ENCODE results near the gene SLC35D2. TPM values are rescaled to one million over a fixed set of nuclear protein-coding genes. Genes with fewer than 3 reads are reported as not detected.

The SLC35D2 gene
- total RNA-seq, 3 donors from 2014 or later = 53.5 to 112 (median 82.8) TPM

- peaks cover 3% of the 10 kb centered on the region for H3K4me1 ChIP-seq (ENCODE audit: low read depth)
- no peak for DNase-seq
- ATAC-seq = no peak
- H3K4me3 ChIP-seq = no peak overlapping the region
- no peaks in the 10 kb centered on the region for H3K9me3 ChIP-seq
- no peaks in the 10 kb centered on the region for H3K36me3 ChIP-seq (ENCODE audit: low read depth)
- intact Hi-C loops (cut with DNase I, micrococcal nuclease) = no loop called here
- no peak for TF ChIP-seq CTCF (IDR thresholded peaks at IDR 0.05)
Observed at GRCh38 chr9:96395964-96396363, 12.5 kb upstream of the SLC35D2 start.

GRCh38 chr9:96394832-96395496 is 11.5 kb upstream of the SLC35D2 start:
- Histone ChIP-seq H3K9me3 (no peaks in the 10 kb centered on the region), H3K4me3 (no peak overlapping the region), H3K36me3 (ENCODE audit: low read depth) (no peaks in the 10 kb centered on the region), H3K4me1 (ENCODE audit: low read depth) (peaks cover 11% of the 10 kb centered on the region)
- intact Hi-C loops (cut with DNase I, micrococcal nuclease) = no loop called here
- no peak for DNase-seq
- TF ChIP-seq CTCF (IDR thresholded peaks at IDR 0.05) = no peak
- no peak for ATAC-seq

GRCh38 chr9:96392263-96392662 is 8.8 kb upstream of the SLC35D2 start:
- Histone ChIP-seq H3K4me3 (no peak overlapping the region), H3K36me3 (ENCODE audit: low read depth) (no peaks in the 10 kb centered on the region), H3K4me1 (ENCODE audit: low read depth) (peaks cover 11% of the 10 kb centered on the region), H3K9me3 (no peaks in the 10 kb centered on the region)
- intact Hi-C loops (cut with DNase I, micrococcal nuclease) = no loop called here
- ATAC-seq = no peak
- no peak for DNase-seq
- TF ChIP-seq CTCF (IDR thresholded peaks at IDR 0.05) = no peak

GRCh38 chr9:96391021-96391765 is 7.7 kb upstream of the SLC35D2 start:
- DNase-seq (peak; percentile 68 to 78 (median 76)), ATAC-seq (peak; percentile 99)
- intact Hi-C loops (cut with DNase I, micrococcal nuclease) = no loop called here
- TF ChIP-seq CTCF (IDR thresholded peaks at IDR 0.05) = no peak
- H3K4me3 ChIP-seq = no peak overlapping the region
- H3K9me3 ChIP-seq = no peaks in the 10 kb centered on the region
- H3K36me3 ChIP-seq (ENCODE audit: low read depth) = no peaks in the 10 kb centered on the region
- H3K4me1 ChIP-seq (ENCODE audit: low read depth) = peaks cover 16% of the 10 kb centered on the region

- Histone ChIP-seq H3K9me3 (no peaks in the 10 kb centered on the region), H3K4me3 (no peak overlapping the region), H3K36me3 (ENCODE audit: low read depth) (no peaks in the 10 kb centered on the region), H3K4me1 (ENCODE audit: low read depth) (peaks cover 31% of the 10 kb centered on the region)
- ATAC-seq = no peak
- DNase-seq = no peak
- TF ChIP-seq CTCF (IDR thresholded peaks at IDR 0.05) = no peak
- intact Hi-C loops (cut with DNase I, micrococcal nuclease) = no loop called here
Observed at GRCh38 chr9:96388144-96388543, 4.6 kb upstream of the SLC35D2 start.

Data from mucosa of descending colon (tissue), 3 donors.